HCT116 (cell line): Measurements from ENCODE around the gene TCEA2. TPM values are rescaled to one million over a fixed set of nuclear protein-coding genes. Genes with fewer than 3 reads are reported as not detected.

Experiments used
- ATAC-seq: fragments of 200-7000 bp; cut with Tn5 transposase; 2 replicates; pipeline ENCODE4 v1.9.1; 2020; ENCODE audit warnings: mild to moderate bottlenecking, moderate library complexity
- BruUV-seq: library from RNA; stranded (reverse); fragments of 400-500 nt; replicated peaks from 2 replicates; lab custom pipeline; 2021; lab: Mats Ljungman, UMichigan
- CTCF ChIA-PET: fragments of 300-600 bp; sonication (Branson Sonifier 250); formaldehyde crosslinking; loops from one replicate; lab custom pipeline; 2021; ENCODE audit warnings: antibody characterized with exemption; lab: Charles Lee
- POLR2A ChIA-PET: fragments of 300-600, 350-600 bp; sonication (Branson Sonifier 250); formaldehyde crosslinking; loops from one replicate; lab custom pipeline; 2021; ENCODE audit warnings: antibody characterized with exemption; lab: Charles Lee
- RAD21 ChIA-PET, 2 experiments: fragments of 300-600 bp; sonication (Branson Sonifier 250); formaldehyde crosslinking; loops; one replicate each; lab custom pipeline; 2023; ENCODE audit warnings: low total read pairs in 2 of 2; ENCODE audit not compliant: uncharacterized antibody in 2 of 2, unreplicated experiment in 2 of 2, low non-redundant PET in 1 of 2; lab: Charles Lee
- DNase-seq: peaks from one replicate; pipeline ENCODE4 v3.0.0-alpha.2; 2010; ENCODE audit warnings: low read depth, low spot score
- H2AFZ ChIP-seq: fragments of 200-600 bp; shearing (Covaris generic), sonication (generic); 2 replicates; pipeline ENCODE4 v1.6.1; 2017; ENCODE audit warnings: low read depth, mixed run types, mixed read lengths, antibody characterized with exemption, low read length; ENCODE audit not compliant: poor library complexity, severe bottlenecking
- H3K27ac ChIP-seq: 2 replicates; pipeline ENCODE4 v1.5.1; 2012; ENCODE audit warnings: low read depth, low read length
- H3K27me3 ChIP-seq: fragments of 200-600 bp; sonication (generic); 2 replicates; pipeline ENCODE4 v1.6.1; 2016; ENCODE audit warnings: mixed run types, low read length, mixed read lengths; ENCODE audit not compliant: insufficient read depth
- H3K36me3 ChIP-seq, 2 experiments: fragments of 200-500 bp in 1 of 2; fragments of 200-600 bp in 1 of 2; sonication (Bioruptor generic) in 1 of 2; sonication (generic) in 1 of 2; 2 replicates each; pipeline versions ENCODE4 v1.5.1 to v1.6.1; 2014 to 2016; ENCODE audit warnings: low read length in 2 of 2, inconsistent platforms in 1 of 2, mixed read lengths in 1 of 2, mixed run types in 1 of 2; ENCODE audit not compliant: insufficient read depth in 2 of 2, control insufficient read depth in 1 of 2
- H3K4me1 ChIP-seq, 2 experiments: fragments of 200-600 bp in 1 of 2; sonication (generic) in 1 of 2; 2 replicates each; pipeline versions ENCODE4 v1.5.1 to v1.6.1; 2012 to 2017; ENCODE audit warnings: low read length in 2 of 2, inconsistent platforms in 1 of 2, mild to moderate bottlenecking in 1 of 2, mixed read lengths in 1 of 2, mixed run types in 1 of 2, moderate library complexity in 1 of 2; ENCODE audit not compliant: insufficient read depth in 2 of 2, control insufficient read depth in 1 of 2
- H3K4me2 ChIP-seq: fragments of 200-600 bp; sonication (generic); 2 replicates; pipeline ENCODE4 v1.6.1; 2017; ENCODE audit warnings: mixed run types, low read length, mixed read lengths
- H3K4me3 ChIP-seq, 2 experiments: fragments of 200-600 bp in 1 of 2; sonication (generic) in 1 of 2; replicated peaks in 1 of 2; 2 replicates each; pipeline ENCODE4 v1.5.1; 2011 to 2016; ENCODE audit warnings: low read length in 2 of 2, control low read depth in 1 of 2, low read depth in 1 of 2, mild to moderate bottlenecking in 1 of 2, mixed read lengths in 1 of 2, mixed run types in 1 of 2
- H3K79me2 ChIP-seq: fragments of 200-600 bp; sonication (generic); 2 replicates; pipeline ENCODE4 v1.6.1; 2017; ENCODE audit warnings: mild to moderate bottlenecking, mixed run types, low read length, moderate library complexity, mixed read lengths; ENCODE audit not compliant: insufficient read depth
- H3K9ac ChIP-seq: fragments of 200-600 bp; sonication (generic); 2 replicates; pipeline ENCODE4 v1.6.1; 2016; ENCODE audit warnings: low read length, mixed read lengths
- H3K9me2 ChIP-seq: fragments of 200-600 bp; sonication (generic), shearing (Covaris generic); 2 replicates; pipeline ENCODE4 v1.6.1; 2017; ENCODE audit warnings: mixed run types, mild to moderate bottlenecking, moderate library complexity; ENCODE audit not compliant: insufficient read depth
- H3K9me3 ChIP-seq, 2 experiments: fragments of 200-500 bp in 1 of 2; fragments of 200-600 bp in 1 of 2; sonication (Bioruptor generic) in 1 of 2; sonication (generic) in 1 of 2; 2 replicates each; pipeline ENCODE4 v1.6.1; 2014 to 2017; ENCODE audit warnings: low read length in 2 of 2, mixed read lengths in 2 of 2, inconsistent platforms in 1 of 2, low read depth in 1 of 2, mild to moderate bottlenecking in 1 of 2, mixed run types in 1 of 2, moderate library complexity in 1 of 2; ENCODE audit not compliant: control insufficient read depth in 1 of 2, insufficient read depth in 1 of 2
- H4K20me1 ChIP-seq: fragments of 200-600 bp; sonication (generic), shearing (Covaris generic); 2 replicates; pipeline ENCODE4 v1.6.1; 2017; ENCODE audit warnings: mixed run types, mild to moderate bottlenecking, moderate library complexity; ENCODE audit not compliant: insufficient read depth
- ATF3 ChIP-seq: IDR thresholded peaks from 2 replicates; pipeline ENCODE4 v1.6.1; 2012
- CBX3 ChIP-seq: IDR thresholded peaks from 2 replicates; pipeline ENCODE4 v1.6.1; 2012; ENCODE audit warnings: low read depth
- EGR1 ChIP-seq: IDR thresholded peaks from 2 replicates; pipeline ENCODE4 v1.6.1; 2012; ENCODE audit warnings: low read depth
- ELF1 ChIP-seq: IDR thresholded peaks from 2 replicates; pipeline ENCODE4 v1.6.1; 2012; ENCODE audit warnings: low read depth, borderline replicate concordance
- EZH2 ChIP-seq: fragments of 200-600 bp; sonication (generic); IDR thresholded peaks from 2 replicates; pipeline ENCODE4 v1.6.1; 2017; ENCODE audit warnings: antibody characterized with exemption, mixed run types
- EZH2phosphoT487 ChIP-seq: fragments of 200-600 bp; IDR thresholded peaks from 2 replicates; pipeline ENCODE4 v1.6.1; 2018; ENCODE audit warnings: antibody characterized with exemption, borderline replicate concordance
- FOSL1 ChIP-seq: IDR thresholded peaks from 2 replicates; pipeline ENCODE4 v1.6.1; 2012; ENCODE audit warnings: low read depth
- JUND ChIP-seq: IDR thresholded peaks from 2 replicates; pipeline ENCODE4 v1.6.1; 2012
- REST ChIP-seq: IDR thresholded peaks from 2 replicates; pipeline ENCODE4 v1.6.1; 2012; ENCODE audit warnings: low read depth
- SP1 ChIP-seq: IDR thresholded peaks from 2 replicates; pipeline ENCODE4 v1.6.1; 2012; ENCODE audit warnings: low read depth
- YY1 ChIP-seq: IDR thresholded peaks from 2 replicates; pipeline ENCODE4 v1.6.1; 2011; ENCODE audit warnings: low read length, low read depth, moderate library complexity, mild to moderate bottlenecking; ENCODE audit not compliant: insufficient replicate concordance; ENCODE audit errors: extremely low read depth
- ZNF274 ChIP-seq: fragments of 200-500 bp; sonication (Bioruptor generic); IDR thresholded peaks from 2 replicates; pipeline ENCODE4 v1.6.1; 2014; ENCODE audit warnings: mild to moderate bottlenecking, low read depth, low read length, inconsistent platforms
- intact Hi-C: fragments of 100-400 bp; cut with micrococcal nuclease; formaldehyde crosslinking; loops from 2 replicates; pipeline ENCODE4 v1.10.0; 2022
- total RNA-seq: library from RNA; stranded (reverse); gene quantifications from one replicate; pipeline ENCODE4 v1.2.1, GENCODE V29; 2021; ENCODE audit not compliant: unreplicated experiment
- TF ChIP-seq, protein P1 (sequence below): IDR thresholded peaks from 2 replicates; pipeline ENCODE4 v1.6.1; 2011; ENCODE audit warnings: mild to moderate bottlenecking, low read length, moderate library complexity; ENCODE audit not compliant: insufficient replicate concordance; ENCODE audit errors: extremely low read depth

TCEA2 gene
- total RNA-seq, 1 experiment from 2014 or later = 29.7 TPM

- Histone ChIP-seq H3K27me3 (no peaks in the 10 kb centered on the region), H4K20me1 (no peaks in the 10 kb centered on the region), H3K27ac (no peak overlapping the region), H3K9me2 (no peaks in the 10 kb centered on the region), H3K4me2 (no peak overlapping the region), H3K36me3 (peaks cover 33 to 35% of the 10 kb centered on the region in 2 experiments), H2AFZ (no peak overlapping the region), H3K9me3 (no peaks in the 10 kb centered on the region), H3K9ac (no peak overlapping the region), H3K4me1 (no peaks in the 10 kb centered on the region), H3K4me3 (no peak overlapping the region), H3K79me2 (no peaks in the 10 kb centered on the region)
- ChIA-PET POLR2A (no interaction called here), RAD21 (no interaction called here), CTCF (no interaction called here)
- ATAC-seq (no peak), DNase-seq (no peak)
- no TSS peak for BruUV-seq
- no peak for TF ChIP-seq YY1
- no peak for TF ChIP-seq ATF3
- TF ChIP-seq REST = no peak
- TF ChIP-seq SP1 = no peak
- TF ChIP-seq FOSL1 = no peak
- TF ChIP-seq JUND = no peak
- TF ChIP-seq CBX3 = no peak
- no peak for TF ChIP-seq EZH2
- TF ChIP-seq, protein P1, sequence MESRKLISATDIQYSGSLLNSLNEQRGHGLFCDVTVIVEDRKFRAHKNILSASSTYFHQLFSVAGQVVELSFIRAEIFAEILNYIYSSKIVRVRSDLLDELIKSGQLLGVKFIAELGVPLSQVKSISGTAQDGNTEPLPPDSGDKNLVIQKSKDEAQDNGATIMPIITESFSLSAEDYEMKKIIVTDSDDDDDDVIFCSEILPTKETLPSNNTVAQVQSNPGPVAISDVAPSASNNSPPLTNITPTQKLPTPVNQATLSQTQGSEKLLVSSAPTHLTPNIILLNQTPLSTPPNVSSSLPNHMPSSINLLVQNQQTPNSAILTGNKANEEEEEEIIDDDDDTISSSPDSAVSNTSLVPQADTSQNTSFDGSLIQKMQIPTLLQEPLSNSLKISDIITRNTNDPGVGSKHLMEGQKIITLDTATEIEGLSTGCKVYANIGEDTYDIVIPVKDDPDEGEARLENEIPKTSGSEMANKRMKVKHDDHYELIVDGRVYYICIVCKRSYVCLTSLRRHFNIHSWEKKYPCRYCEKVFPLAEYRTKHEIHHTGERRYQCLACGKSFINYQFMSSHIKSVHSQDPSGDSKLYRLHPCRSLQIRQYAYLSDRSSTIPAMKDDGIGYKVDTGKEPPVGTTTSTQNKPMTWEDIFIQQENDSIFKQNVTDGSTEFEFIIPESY = no peak
- TF ChIP-seq ELF1 = no peak
- no peak for TF ChIP-seq ZNF274
- no peak for TF ChIP-seq EGR1
- TF ChIP-seq EZH2phosphoT487 = no peak
- intact Hi-C loops = no loop called here
These were observed 37.1 kb upstream of the TCEA2 start for GRCh38 chr20:64025826-64026412.
